GF-D8 (cell line): ENCODE measurements around the gene KRT76.

ENCODE experiments used
- DNase-seq: peaks from one replicate; lab custom pipeline; 2025; lab: John Stamatoyannopoulos, UW

Gene KRT76

DNA sequence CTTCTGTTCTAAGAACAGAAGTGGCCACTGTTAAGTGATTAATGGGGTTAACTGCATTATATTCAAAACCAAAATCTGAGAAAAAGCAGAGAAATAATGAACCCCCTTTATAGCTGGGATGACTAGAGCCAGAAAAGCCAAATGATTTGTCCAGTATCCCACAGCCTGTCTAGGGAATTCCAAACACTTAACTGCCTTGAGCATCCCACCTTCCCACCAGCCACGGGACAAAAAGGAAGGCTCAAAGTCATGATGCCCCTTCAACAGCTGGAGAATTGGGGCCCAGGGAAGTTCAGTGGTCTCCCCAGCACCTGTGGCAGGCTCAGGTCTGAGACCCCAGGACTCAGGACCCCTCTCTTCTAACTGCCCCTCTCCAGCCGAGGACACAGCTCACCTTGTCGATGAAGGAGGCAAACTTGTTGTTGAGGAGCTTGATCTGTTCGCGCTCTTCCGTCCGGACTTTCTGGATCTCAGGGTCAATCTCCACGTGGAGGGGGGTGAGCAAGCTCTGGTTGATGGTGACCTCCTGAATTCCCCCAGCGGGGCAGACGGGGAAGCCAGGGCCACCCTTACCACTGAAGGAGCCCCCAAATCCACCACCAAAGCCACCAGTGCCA is 36.2 kb upstream of the KRT76 start:
- DNase-seq: no peak

DNA sequence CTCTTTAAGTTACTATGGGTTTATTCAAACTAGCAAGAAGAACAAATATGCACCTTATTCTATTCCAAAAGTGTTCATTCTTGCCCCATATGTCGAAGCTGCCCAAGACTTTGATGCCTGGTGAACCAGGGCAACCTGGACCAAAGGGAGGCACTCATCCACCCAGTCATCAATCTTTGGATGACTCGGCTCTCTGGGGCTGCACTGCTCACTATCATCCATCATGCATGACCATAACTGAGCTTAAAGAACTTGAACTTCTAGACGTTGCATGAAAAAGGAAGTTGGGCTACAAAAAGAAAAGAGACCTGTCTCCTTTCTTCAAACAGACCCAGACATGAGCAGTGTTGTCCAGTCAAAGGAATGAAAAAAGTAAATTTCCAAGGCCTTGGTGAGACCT is 35.6 kb upstream of the KRT76 start:
- no peak for DNase-seq

DNA sequence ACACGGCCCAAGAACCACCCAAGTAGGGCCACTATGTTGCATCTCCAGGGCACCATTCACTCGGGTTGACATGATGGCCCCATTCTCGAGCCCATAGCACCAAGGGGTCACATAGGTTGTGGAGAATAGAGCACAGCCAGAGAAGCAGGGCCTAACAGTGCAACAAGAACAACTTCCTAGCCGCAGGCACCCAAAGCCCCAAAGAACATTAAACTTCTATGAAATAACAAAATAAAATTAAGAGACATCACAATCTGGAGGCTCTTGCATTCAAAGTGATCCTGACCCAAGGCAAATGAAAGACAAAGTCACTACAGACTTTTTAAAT is 34.9 kb upstream of the KRT76 start:
- no peak for DNase-seq

GRCh38 chr12:52811191-52812072 is 34.3 kb upstream of the KRT76 start:
- DNase-seq: no peak

DNA sequence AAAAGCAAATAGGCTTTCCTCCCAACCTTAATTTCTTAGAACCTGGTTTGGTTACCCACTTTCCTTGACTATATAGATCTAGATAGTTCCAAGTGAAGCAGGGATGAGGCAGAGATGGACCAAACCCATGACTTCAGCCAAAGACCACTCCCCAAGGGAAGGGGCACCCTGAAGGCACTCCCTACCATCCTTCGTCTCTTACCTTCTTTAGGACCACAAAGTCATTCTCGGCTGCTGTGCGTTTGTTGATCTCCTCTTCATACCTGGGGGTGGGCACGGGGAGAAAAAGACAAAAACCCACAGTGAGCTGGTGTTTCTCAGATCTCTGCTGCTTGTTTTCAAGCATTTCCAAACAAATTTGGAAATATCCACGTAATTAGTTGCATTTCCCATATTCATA is 33.4 kb upstream of the KRT76 start:
- no peak for DNase-seq

- no peak for DNase-seq
These were observed 32.0 kb upstream of the KRT76 start for GRCh38 chr12:52809166-52809565.

DNA sequence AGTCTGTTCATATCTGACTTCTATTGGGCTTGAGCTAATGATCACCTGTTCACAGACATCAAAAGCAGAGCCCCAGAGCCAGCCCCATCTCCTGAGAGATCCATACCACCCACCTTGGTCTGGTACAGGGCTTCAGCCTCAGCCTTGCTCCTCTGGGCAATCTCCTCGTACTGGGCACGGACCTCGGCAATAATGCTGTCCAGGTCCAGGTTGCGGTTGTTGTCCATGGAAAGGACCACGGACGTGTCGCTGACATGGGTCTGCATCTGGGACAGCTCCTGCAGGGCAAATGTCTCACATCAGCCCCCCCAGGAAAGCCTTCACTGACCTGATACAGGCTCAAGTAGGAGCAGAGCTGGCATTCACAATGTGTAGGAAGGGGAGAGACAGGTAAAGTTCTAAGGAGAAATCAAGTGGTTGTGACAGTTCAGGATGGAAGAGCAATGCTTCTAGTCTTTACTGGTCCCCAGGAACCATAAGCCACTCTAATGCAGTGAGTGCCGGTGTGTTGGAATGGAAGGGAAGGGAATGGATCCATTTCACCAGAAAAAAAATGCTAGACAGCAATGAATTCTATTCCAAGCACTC is 31.5 kb upstream of the KRT76 start:
- DNase-seq: no peak

DNA sequence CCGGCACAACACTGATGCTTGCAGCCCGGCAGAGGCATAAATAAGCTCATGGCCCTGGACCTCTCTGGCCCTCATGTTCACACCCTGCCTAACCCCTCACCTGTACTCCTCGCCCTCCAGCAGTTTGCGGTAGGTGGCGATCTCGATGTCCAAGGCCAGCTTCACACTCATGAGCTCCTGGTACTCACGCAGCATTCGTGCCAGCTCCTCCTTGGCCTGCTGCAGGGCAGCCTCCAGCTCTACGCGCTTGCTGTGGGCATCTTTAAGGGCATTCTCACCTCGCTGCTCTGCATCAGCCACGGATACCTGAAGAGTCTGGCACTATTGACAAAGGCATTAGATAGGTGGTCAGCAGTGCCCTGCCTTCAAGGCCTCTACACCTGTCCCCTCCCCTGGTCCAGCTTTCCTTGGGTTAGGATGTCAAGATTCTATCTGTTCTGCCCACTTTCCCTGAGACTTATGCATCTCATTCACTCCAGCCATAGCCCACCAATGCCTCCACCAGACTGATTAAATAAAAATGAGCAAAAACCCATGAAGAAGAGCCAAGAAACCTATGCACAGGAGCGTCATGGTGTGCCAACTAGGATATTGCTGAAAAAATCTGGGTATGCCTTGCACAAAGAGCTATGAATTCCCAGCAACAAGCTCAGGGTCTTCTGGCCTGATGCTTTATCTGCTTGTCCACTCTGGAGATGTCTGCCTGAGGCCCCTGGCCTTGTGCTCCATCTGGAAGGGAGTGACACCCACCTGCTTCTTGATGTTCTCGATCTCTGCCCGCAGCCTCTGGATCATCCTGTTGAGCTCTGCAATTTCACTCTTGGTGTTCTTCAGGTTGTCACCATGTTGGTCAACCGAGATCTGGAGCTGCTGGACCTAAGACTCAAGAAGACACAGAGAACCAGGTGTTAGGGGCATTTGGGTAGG is 30.7 kb upstream of the KRT76 start:
- no peak for DNase-seq

- DNase-seq: no peak
These were observed 29.8 kb upstream of the KRT76 start for GRCh38 chr12:52806821-52807543.

DNA sequence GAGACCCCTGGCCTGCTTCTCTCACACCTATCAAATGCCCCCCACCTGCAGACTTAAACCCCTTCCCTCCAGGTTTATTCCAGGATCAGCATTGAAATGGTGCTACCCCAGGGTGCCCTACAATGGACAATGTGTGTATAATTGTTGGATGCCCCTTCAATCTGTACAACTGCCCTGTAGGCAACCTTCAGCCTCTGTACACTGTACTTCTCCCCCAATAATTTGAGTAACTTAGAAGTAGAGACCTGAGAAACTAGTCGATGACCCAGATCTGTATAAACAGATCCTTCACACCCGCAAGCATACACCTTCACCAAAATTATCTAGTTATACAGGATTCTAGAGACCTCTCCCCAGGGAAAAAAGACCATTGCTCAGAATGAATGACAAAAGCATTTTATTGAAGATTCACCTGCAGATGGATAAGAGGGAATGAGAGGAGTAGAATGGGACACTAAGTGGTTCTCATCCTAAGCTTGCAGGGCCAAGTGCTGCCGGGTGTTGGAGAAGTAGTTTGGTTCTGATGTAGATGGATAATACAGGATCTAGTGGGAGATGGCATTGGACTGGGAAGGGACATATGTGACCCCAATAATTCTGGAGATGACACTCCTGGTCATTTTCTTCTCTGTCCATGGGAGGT is 29.1 kb upstream of the KRT76 start:
- DNase-seq: no peak

DNA sequence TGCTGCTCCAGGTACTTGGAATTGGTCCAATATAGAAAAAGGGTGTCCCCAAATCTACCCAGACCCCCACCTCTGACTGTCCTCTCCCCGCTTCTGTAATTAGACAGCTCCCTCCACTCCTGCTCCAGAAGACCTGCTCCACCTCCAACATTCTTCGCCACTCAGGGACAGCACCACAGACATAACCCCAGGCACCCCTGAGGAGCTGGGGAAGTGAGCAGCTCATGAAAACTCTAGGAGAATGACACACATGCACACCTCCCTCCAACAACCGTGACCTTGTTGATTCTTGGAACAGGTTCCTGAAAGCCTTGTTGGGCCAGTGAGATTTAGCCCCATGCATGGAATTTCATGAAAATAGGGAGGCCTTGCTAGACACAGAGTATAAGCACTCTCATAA is 28.6 kb upstream of the KRT76 start:
- no peak for DNase-seq

- DNase-seq: no peak
These were observed 27.9 kb upstream of the KRT76 start for GRCh38 chr12:52805000-52805399.

GRCh38 chr12:52802442-52802841 is 25.3 kb upstream of the KRT76 start:
- no peak for DNase-seq

DNA sequence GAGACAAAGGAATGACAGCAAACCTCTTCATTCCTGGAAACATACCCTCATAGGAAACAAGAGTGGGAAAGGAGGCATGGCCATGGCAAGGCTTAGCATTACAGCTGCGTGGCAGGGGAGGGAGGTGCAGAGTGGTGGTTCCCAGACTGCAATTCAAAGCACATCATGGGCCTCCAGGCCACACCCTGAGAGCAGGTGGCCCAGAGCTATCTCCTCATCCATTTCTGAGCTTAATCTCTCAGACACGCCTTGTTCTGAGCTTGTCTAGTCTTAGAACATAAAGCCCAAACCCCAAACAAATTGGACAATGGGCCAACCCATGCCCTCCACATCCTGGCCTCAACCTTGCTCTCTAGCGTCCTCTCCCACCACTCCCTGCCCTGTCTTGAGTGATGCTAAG is 24.6 kb upstream of the KRT76 start:
- no peak for DNase-seq

DNA sequence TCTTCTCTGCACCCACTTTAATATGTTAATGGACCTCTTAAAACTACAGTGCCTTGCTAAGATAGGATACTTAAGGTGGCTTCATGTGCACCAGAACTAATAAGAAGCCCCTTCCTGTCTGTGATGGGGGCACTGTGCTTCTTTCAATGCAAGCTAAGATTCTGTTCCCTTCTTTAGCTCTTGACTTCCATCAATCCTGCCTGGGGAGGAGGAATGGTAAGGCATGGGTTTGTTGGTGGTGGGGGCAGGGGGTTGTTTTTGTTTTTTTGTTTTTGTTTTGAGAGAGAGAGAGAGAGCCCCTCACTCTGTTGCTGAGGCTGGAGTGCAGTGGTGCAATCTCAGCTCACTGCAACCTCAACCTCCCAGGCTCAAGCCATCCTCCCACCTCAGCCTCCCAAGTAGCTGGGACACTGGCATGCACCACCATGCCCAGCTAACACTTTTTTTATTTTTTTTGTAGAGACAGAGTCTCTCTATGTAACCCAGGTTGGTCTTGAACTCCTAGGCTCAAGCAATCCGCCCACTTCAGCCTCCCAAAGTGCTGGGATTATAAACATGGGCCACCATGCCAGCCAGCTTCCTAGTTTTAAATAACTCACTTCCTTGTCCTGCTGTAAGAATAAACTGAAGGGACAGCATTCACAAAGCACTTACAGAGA is 23.2 kb upstream of the KRT76 start:
- DNase-seq: no peak

GRCh38 chr12:52799505-52800211 is 22.5 kb upstream of the KRT76 start:
- DNase-seq: no peak

DNA sequence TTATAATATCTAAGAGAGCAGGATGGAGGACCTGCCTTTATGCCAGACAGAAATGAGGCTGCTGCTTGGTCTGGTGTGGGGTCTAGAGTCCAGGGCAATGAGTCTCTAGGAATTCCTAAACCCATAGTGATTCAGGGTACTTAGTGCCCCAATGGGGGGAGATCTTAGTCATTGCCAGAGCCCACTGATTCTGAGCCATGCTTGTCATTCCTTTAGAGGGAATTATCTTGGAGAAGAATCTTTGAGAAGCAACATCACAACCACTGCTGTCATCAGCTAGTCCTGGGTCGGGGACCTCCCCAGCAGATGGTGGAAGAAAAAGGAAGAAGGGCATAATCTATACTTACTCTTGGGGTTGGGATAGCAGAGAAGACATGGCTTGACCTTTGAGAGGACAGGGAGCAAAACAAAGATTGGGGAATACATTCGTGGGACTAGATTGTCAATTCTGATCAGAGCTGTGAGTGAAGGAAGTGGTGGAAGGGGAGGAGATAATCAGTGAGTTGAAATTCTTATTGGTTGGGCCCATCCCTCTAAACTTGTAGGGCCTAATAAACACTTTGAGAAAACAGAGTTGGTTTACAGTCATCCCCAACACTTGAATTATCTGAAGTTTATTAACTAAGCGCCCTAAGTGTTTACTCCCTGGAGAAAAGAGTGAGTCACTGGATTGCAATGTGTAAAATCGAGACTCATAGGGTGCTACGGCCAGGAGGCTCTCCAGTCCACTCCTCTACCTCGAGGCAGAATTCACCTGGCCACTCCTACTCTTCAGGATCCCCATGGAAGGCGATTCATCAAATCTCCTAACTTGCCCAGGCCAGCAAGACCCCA is 21.7 kb upstream of the KRT76 start:
- DNase-seq: no peak

DNA sequence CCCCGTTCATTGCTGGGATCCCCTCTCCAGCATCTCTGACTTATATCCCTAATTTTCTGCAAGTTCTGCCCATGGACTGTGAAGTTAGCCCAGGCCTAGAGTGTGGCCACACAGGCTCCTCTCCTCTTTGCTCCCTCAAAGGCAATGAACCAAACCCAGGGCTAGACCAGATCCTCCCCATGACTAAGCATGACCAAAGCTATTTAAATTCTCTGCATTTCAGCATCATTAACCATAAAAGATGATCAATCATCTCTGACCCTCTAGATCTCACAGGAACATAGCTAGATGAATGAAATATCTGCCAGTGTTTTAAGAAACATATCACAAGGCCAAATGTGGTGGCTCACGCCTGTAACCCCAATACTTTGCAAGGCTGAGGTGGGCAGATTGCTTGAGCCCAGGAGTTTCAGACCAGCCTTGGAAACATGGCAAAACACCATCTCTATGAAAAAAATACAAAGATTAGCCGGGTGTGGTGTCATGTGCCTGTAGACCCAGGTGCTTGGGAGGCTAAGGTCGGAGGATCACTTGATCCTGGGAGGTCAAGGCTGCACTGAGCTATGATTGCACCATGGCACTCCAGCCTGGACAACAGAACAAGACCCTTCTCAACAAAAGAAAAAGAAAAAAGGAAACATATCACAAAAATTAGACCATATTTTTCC is 21.0 kb upstream of the KRT76 start:
- no peak for DNase-seq

DNA sequence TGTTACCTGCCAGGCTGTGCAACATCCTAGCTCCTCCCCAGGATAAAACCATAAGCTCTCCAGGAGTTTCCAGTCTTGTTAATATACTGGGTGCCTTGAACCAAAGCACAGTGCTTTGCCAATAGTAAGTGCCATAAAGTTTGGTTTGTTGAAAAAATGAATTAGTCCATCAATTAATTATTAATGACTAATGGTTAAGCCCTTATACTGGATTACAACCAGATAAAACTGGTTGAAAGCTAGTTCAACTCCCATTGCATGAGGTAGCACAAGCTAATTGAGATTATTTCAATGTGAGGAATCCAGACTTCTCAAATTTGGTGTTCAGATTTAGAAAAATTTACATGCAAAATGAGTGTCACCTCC is 20.4 kb upstream of the KRT76 start:
- no peak for DNase-seq
